ENCODE data around the gene MCRS1.

Gene MCRS1

DNA sequence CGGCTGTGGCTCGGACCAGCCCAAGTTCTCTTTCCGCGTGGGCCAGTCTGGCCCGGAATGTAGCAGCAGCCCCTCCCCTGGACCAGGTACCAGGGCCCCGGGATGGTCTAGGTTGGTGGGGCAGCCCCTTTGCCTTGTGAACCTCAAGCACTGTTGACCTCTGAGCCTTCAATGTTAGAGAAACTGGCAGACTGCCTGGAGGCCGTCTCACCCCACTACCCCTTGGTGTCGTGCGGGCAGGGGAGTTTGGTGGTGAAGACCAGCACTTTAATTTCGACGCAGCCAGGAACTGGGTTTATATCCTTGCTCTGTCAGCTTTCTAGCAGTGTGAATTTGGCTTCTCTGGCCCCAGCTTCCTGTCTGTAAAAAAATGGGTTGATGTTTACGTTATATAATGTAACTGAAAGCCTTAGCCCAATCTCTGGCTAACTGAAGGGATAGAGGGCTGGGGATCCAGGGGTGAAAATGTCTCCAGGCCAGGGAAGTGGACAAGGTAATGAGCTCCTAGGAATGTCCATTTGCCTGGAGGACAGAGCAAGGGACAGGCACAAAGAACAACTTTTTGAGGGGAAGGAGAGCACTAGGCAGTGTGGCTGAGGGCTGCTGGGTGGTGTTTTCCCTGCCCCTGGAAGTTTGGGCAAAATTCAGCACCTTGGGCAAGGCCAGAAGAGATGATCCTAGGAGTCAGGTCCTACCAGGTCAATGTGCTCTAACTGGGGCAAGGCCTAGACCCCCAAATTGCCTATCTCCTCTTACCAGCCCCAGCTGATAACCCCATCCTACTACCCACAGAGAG, 11.4 kb downstream of the MCRS1 start:
- DNase-seq (ENCODE audit: low spot score) = no peak

DNA sequence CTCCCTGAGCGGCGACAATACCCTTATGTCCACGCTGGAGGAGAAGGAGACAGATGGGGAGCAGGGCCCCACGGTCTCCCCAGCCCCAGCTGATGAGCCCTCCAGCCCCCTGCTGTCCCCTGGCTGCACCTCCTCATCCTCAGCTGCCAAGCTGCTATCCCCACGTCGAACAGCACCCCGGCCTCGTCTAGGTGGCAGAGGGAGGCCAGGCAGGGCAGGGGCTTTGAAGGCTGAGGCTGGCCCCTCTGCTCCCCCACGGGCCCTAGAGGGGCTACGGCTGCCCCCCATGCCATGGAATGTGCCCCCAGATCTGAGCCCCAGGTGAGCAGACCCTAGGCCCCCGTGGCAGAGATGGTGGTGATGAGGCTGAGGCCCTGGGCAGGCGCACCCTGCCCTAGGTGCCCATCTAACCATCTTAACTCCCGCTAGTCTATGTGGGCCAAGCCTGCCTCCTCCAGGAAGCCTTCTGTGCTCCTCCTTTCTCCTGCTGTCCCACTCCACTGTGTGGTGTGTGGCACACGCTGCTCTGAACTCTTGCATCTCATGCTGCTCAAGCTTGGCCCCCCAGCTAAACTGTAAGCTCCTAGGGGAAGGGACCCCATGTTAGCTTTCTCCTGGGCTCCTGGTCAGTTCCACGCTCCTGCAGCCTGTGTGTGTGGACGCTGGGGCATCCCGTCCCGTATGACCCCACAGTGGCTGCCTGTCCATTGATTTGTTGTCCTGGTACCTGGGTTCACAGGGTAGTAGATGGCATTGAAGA, 12.1 kb downstream of the MCRS1 start:
- no peak for DNase-seq (ENCODE audit: low spot score)

DNA sequence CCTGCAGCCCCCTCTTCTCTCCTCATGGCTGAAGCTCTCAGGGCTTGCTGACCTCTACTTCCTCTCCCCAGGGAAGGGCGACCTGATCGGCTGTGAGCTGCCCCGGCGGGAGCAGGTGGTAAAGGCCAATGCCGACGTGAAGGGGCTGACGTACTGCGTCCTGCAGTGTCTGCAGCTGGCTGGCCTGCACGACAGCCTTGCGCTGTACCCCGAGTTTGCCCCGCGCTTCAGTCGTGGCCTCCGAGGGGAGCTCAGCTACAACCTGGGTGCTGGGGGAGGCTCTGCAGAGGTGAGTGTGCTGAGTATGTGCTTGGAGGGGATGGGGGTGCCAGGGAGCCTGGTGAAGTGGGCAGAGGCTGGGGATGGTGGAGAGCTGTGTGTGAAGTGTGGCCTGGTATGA, 13.7 kb downstream of the MCRS1 start:
- no peak for DNase-seq (ENCODE audit: low spot score)

DNA sequence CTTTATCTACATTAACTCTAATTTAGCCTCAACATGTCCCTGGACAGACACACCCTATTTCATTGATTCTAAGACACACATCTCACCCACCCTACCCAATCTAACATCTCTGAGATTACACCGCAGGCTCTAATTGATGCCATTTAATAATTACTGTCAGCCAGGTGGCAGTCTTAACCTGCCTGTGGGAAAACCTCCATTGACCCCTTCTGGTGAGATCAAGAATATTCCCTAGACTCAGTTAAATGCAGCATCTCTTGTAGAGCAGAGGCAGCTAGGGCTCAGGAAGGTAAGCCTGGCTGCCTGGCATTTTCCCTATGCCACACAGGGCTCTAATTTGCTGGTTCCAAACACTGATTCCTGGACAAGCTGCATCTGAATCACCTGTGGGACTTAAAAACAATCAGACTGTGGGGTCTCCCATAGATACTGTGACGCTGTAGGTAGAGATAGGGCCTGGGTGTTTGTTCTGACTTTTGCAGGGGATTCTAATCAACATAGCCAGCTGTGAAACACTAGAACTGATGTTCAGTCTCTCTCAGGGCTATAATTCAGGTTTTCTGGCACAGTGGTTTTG, 14.3 kb downstream of the MCRS1 start:
- peak; percentile 49 for DNase-seq (ENCODE audit: low spot score)

DNA sequence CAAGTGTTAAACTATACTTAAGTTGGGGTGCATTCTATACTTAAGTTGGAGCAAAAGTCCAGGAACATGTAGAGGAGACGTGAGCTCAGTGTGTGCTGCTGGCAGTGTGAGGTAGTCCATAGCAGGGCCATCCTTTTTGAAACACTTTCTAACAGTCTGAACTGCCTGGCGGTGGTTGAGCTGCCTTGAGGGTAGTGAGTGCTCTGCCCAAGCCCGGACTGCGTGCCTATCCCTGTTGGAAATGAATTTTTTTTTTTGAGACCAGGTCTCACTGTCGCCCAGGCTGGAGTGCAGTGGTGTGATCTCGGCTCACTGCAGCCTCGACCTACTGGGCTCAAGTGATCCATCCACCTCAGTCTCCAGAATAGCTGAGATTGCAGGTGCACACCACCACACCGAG, 15.0 kb downstream of the MCRS1 start:
- no peak for DNase-seq (ENCODE audit: low spot score)

DNA sequence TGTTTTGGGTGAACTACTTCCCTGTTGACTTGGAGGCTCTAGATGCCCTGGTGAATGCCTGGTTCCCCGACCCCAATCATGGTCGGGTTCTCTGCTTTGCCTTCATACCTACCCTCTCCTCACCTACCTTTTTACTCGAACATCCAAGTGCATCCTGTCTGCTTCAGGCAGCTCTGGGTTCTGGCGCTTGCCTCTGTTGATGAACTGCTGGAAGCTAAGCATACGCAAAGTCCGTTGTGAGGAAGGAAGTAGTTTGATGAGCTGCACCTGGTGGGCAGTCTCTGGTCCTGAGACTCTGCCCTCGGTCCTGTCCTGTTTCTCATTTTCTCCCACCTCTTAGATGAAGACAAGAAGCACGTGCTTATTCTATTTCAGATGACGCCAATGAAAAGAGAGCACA, 15.5 kb downstream of the MCRS1 start:
- DNase-seq (ENCODE audit: low spot score) = no peak

DNA sequence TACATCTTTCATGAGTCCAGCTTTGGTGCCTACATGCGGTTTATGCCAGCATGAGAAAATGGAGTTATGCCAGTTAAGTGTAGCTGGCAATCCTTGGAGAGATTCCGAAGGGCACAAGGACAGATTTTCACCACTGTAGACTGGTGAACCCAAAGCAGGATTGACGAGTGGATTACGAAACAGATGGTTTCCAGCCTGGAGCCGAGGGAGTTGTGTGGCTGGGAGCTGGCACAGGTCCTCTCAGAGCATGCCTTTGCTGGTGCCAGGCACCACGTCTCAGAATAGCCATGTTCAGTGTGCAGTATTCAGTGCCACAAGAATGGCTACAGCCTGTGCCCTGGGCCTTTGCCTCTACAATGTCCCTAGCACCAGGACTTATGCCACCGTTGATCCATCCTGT, 15.9 kb downstream of the MCRS1 start:
- no peak for DNase-seq (ENCODE audit: low spot score)

DNA sequence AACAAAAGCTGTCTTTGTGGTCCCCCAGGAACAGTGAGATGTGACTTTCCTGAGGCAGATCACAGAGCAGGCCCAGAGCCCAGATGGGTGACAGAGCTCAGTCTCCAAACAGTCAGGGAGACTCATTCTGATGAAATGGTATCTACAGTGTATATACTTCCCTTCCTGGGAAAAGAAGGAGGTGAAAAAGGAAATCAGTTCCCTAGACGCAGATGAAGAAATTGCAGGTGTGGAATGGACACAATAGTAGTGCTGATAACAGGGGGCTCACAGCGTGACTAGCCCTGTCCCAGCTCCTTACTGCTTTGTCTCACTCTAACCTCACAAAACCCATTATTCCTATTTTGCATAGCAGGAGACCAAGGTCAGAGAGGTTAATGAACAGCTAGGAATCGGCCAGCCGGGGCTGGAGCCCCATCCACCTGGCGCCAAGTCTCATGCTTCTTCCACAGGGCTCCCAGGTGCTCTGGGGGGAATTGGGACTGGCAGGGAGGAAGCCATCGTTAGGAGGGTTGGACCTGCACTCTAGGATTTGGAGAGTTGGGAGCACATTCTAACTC, 17.2 kb downstream of the MCRS1 start:
- no peak for DNase-seq (ENCODE audit: low spot score)

DNA sequence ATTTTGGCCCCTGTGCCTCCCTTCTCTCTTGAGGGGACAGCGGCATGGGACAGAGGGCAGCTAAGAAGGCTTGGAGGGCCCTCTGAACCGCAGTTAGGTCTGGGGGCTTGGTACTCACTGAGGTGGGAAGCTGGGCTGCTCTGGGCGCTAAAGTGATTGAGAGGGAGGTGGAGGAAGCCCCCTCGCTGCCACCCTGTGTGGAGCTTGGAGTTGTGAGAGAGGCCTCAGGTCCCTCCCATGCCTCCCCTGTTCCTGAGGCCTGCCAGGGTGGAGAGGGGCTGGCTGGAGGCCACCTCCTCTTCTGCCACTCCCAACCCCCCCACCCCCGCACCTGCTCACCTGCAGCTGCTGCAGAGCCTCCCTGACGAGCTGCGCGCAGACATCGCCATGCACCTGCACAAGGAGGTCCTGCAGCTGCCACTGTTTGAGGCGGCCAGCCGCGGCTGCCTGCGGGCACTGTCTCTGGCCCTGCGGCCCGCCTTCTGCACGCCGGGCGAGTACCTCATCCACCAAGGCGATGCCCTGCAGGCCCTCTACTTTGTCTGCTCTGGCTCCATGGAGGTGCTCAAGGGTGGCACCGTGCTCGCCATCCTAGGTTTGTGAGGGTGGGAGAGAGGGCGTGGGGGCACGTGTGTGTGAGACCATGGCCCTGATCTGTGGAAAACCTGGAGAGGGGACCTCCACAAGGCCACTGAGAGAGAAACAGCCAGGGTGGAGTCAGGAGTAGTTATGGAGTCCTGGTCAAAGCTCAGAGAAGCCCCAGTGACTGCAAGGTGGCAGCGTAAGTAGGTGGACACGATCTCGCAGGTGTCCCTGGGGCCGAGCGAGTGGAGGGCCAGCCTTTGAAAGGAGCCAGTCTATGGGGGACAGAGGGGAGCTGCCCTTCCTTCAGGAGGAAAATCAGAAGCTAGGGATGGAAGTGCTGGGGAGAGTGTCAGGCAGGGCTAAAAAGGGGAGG, 17.9 kb downstream of the MCRS1 start:
- DNase-seq (ENCODE audit: low spot score) = no peak

DNA sequence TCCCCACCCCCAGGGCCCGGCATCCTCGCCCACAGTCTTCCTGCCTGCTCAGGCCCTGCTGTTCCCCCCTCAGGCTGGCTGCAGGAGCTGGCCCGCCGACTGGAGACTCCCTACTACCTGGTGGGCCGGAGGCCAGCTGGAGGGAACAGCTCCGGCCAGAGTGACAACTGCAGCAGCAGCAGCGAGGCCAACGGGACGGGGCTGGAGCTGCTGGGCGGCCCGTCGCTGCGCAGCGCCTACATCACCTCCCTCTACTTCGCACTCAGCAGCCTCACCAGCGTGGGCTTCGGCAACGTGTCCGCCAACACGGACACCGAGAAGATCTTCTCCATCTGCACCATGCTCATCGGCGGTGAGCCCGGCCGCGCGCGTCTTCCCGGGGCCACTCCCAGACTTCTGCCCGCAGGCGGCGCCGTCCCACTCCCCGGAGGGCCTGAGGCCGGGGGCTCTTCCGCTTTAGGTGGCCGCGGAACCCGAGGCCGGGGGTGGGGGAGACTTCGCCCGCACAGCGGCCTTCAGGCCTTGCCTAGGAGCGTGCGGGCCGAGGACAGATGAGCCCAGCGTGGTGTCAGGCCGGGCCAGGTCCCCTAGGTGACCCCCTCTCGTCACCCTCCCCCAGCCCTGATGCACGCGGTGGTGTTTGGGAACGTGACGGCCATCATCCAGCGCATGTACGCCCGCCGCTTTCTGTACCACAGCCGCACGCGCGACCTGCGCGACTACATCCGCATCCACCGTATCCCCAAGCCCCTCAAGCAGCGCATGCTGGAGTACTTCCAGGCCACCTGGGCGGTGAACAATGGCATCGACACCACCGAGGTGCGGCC, 18.9 kb downstream of the MCRS1 start:
- DNase-seq (ENCODE audit: low spot score) = no peak

DNA sequence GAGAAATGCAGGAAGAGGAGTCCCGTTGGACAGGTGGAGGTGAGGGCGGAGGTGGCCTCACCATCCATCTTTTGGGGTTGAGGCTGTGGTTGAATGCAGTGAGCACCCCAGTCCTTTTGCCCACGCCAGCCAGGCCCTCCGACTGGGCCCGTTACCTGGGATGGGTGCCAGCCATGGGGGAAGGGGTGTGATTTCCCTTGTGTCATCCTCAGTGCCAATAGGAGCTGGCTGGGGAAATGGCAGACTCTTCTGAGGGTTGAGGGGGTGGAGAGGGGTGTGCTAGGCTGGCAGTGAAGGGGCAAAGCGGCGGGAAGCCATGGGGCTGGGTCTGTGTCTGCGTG, 19.5 kb downstream of the MCRS1 start:
- no peak for DNase-seq (ENCODE audit: low spot score)

DNA sequence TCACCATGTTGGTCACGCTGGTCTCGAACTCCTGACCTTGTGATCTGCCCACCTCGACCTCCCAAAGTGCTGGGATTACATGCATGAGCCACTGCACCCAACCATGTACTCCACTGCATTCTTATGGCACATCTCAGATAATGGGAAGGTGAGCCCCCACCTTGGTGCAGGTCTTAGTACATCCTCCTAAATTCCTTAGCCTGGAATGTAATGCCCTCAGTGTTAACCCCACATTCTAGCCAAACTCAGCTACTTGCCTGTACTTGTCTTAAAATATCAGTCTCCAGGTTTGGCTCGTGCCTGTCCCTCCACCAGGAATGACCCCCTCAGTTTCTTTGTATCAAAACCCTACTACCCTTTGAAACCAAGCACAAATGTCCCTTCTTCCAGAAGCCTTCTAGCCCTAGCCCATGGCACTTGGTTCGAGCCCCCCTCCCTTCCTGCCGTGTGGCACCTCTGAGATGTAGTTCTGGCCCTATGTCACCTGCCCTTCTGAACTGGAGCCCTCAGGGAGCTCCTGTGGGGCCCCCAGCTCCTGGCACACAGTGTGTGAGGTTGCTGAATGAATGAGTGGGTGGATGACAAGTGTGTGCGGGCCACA, 20.8 kb downstream of the MCRS1 start:
- no peak for DNase-seq (ENCODE audit: low spot score)

DNA sequence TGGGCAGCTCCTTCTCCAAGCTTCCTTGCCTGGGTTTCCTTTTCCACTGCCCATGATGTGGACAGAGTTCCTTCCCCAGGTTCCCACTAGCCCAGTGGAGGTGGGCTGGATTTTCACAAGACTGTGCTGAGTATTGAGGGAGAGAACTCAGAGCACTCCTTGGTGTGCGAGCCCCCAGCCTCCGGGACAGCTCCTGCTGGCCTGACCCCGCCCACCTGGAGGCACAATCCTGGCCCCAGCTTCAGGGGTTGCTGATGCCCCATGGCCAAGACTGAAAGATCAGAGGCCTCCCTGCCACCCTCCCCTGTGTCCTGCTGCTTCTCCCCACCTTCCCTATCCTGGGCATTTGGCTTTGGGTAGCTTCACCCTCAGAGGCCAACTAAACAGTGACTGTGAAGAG, 21.5 kb downstream of the MCRS1 start:
- no peak for DNase-seq (ENCODE audit: low spot score)

DNA sequence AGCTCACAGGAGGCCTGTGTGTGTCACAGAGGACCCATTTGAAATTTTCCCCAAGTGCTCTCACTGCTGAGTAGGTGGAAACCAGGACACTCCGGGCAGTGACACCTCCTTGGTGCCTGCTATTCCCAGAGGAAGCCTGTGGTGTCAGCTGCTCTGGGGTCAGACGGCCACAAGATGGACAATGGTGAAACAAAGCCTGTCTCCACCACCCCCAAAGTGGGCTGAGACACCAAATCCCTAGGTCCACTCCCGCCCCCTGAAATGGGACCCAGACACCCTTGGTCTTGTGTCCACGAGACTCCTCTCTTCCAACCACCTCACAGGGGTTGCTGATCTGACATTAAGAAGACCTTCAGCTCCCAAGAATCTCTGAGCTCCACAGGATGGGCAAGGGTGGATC, 22.1 kb downstream of the MCRS1 start:
- no peak for DNase-seq (ENCODE audit: low spot score)

DNA sequence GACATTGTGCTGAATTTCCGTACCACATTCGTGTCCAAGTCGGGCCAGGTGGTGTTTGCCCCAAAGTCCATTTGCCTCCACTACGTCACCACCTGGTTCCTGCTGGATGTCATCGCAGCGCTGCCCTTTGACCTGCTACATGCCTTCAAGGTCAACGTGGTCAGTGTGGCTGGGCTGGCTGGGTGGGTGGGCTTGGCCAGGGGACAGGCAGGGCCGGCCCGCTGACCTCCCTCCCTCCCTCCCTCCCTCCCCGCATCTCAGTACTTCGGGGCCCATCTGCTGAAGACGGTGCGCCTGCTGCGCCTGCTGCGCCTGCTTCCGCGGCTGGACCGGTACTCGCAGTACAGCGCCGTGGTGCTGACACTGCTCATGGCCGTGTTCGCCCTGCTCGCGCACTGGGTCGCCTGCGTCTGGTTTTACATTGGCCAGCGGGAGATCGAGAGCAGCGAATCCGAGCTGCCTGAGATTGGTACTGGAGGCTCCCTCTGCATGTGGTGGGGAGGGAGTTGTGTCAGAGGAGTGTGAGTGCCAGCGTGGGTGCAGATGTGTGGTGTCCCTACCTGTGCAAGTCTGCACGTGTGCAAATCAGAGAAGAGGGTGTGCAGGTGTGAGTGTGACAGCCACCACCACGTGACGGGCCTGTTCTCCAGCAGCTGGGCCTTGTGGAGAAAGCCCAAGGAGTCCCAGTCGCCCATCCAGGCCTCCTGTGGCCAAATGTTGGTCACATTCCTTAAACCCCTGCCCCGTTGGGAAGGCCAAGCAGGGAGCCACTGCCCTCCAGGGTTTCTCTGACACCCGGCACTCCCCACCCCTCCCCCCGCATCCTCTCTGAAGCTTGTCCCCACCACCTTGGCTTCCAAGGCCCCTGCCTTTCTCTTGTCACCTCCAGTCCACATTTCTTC, 23.8 kb downstream of the MCRS1 start:
- DNase-seq (ENCODE audit: low spot score) = no peak

DNA sequence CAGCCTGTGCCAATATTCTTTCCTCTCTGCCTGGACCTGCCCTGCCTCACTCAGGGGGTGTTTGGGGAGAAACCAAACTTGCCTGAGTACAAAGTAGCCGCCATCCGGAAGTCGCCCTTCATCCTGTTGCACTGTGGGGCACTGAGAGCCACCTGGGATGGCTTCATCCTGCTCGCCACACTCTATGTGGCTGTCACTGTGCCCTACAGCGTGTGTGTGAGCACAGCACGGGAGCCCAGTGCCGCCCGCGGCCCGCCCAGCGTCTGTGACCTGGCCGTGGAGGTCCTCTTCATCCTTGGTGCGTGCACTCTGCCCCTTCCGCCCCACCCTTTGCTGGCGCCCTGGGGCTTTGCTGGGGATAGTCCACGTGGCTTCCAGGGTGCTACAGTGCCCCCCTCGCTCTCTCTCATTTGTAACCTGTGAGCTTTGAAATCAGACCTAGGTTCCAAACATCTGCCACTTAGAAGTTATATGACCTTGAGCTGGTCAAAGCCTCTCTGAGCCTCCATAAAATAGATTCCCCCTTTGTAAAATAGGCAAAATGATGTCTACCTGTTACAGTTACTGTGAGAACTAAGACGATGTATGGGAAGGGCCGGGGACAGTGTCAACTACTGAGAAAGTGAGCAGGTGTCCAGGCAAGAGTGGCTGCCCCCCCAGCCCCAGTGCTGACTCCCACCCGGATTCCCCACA, 24.6 kb downstream of the MCRS1 start:
- DNase-seq (ENCODE audit: low spot score) = no peak

DNA sequence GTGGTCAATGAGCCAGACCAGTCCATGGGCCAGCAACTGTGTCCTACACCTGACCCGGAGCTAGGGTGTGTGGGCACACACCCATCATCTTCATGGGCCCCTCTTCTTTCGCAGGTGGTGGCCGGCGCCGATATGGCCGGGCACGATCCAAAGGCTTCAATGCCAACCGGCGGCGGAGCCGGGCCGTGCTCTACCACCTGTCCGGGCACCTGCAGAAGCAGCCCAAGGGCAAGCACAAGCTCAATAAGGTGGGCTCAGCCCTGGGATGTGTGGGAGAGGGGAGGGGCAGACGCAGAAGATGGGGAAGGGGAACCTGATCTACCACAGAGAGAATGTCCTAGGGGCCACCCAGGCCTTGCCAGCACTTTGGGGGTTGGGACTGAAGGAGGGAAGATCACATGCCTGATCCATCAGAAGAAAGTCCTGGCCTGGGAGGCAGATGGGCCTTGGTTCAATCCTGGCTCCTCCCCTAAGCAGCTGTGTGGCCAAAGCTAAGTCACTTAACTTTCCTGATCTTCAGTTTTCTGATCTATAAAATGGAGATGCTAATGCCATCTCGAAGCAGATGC, 25.3 kb downstream of the MCRS1 start:
- DNase-seq (ENCODE audit: low spot score) = no peak

DNA sequence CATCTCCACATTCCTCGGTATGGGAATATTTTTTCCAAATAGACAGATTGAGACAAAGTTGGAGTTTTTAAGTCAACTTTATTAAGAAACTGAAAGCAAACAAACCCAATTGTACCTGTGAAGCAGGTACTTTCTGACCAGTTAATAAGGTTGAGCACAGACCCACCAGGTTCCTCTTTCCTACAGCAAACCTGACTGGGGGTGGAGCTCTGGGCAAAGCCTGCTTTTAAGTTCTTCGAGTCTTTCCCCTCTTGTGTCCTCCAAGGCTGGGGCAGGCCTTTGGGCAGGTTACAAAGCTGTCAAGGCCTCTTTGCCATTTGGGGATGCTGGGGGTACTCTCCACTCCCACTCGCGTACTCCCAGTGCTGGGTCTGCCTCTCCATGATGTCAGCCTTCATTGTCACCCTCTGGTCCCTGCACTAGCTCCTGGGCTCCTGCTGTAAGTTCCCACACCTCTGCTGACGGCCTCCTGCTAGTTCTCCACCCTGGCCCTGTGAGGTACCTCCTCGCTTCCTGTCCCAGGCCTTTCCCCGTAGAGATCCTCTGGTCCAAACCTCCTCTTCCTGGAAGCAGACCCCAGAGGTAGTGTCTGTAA, 25.9 kb downstream of the MCRS1 start:
- DNase-seq (ENCODE audit: low spot score) = no peak

Measured in hematopoietic multipotent progenitor cell treated with erythropoietin and hydrocortisone succinate and interleukin-3 and kit ligand, for 17 days (in vitro differentiated cells).